Calu3 (cell line): ENCODE data around the gene LYPD4. TPM values are rescaled to one million over a fixed set of nuclear protein-coding genes. Genes with fewer than 3 reads are reported as not detected.

ENCODE experiments used
- BruUV-seq: library from RNA; stranded (reverse); fragments of 400-500 nt; replicated peaks from 2 replicates; lab custom pipeline; 2021; lab: Mats Ljungman, UMichigan
- CTCF ChIA-PET: fragments of 300-600 bp; sonication (Branson Sonifier 250); formaldehyde crosslinking; loops from one replicate; lab custom pipeline; 2022; ENCODE audit warnings: antibody characterized with exemption; lab: Charles Lee
- DNase-seq: peaks from one replicate; pipeline ENCODE4 v3.0.0; 2022
- H3K27ac Mint-ChIP-seq: one replicate; pipeline ENCODE4 v1.8.0; 2022; ENCODE audit warnings: mixed read lengths; ENCODE audit not compliant: unreplicated experiment
- H3K27me3 Mint-ChIP-seq: one replicate; pipeline ENCODE4 v1.8.0; 2022; ENCODE audit warnings: mixed read lengths; ENCODE audit not compliant: unreplicated experiment
- H3K36me3 Mint-ChIP-seq: one replicate; pipeline ENCODE4 v1.8.0; 2022; ENCODE audit warnings: mild to moderate bottlenecking, moderate library complexity, mixed read lengths; ENCODE audit not compliant: insufficient read depth, unreplicated experiment
- H3K4me1 Mint-ChIP-seq: one replicate; pipeline ENCODE4 v1.8.0; 2022; ENCODE audit warnings: mild to moderate bottlenecking, low read depth, mixed read lengths; ENCODE audit not compliant: unreplicated experiment
- H3K4me3 Mint-ChIP-seq: one replicate; pipeline ENCODE4 v1.8.0; 2022; ENCODE audit warnings: mild to moderate bottlenecking, low read depth, moderate library complexity, mixed read lengths; ENCODE audit not compliant: unreplicated experiment
- H3K9me3 Mint-ChIP-seq: one replicate; pipeline ENCODE4 v1.8.0; 2022; ENCODE audit warnings: low read depth, mixed read lengths; ENCODE audit not compliant: unreplicated experiment
- CTCF ChIP-seq: fragments of 200-600 bp; IDR thresholded peaks from one replicate; pipeline ENCODE4 v1.8.0; 2022; ENCODE audit warnings: antibody characterized with exemption; ENCODE audit not compliant: unreplicated experiment
- intact Hi-C: fragments of 100-400 bp; cut with micrococcal nuclease; formaldehyde crosslinking; loops from one replicate; pipeline ENCODE4 v1.10.0; 2022; ENCODE audit not compliant: unreplicated experiment
- total RNA-seq: library from RNA; stranded (reverse); gene quantifications from 2 replicates; pipeline ENCODE4 v1.2.3, GENCODE V29; 2022

LYPD4 gene
- total RNA-seq, 1 experiment from 2014 or later, result not detected

DNA sequence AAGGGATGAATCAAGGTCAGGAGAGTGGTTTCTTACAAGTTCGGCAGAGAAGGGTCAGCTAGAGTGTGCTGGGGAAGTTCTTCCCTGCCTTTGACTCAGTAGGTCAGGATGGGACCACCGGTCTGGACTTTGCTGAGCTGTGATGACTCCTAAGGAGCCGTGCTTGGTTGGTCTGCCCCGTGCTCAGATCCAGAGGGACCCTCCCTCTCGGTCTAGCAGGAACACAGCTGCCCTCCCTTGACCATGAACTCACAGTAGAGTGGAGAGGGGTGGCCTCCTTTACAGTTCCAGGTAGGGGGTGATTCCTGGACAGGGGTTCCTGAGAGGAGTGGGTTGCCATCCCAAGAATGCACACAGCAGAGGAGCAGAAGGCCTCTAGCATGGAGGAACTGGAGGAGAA, 19.9 kb upstream of the LYPD4 start:
- no peak overlapping the region for H3K4me3 Mint-ChIP-seq
- peaks cover 98% of the 10 kb centered on the region for H3K36me3 Mint-ChIP-seq
- no peak for TF ChIP-seq CTCF
- no peaks in the 10 kb centered on the region for H3K9me3 Mint-ChIP-seq
- H3K27me3 Mint-ChIP-seq, result no peaks in the 10 kb centered on the region
- intact Hi-C loops, result no loop called here
- no TSS peak for BruUV-seq
- DNase-seq, result no peak
- H3K4me1 Mint-ChIP-seq, result peaks cover 60% of the 10 kb centered on the region
- no peak overlapping the region for H3K27ac Mint-ChIP-seq
- CTCF ChIA-PET, result interaction anchor here (0.6 kb wide), 1 partner anchor 17 kb away, joined by 4 read pairs; no protein-coding TSS in a partner anchor

- Mint-ChIP-seq H3K9me3 (no peaks in the 10 kb centered on the region), H3K27me3 (no peaks in the 10 kb centered on the region), H3K36me3 (peaks cover 92% of the 10 kb centered on the region), H3K4me3 (no peak overlapping the region), H3K4me1 (peaks cover 52% of the 10 kb centered on the region), H3K27ac (peak overlapping the region; percentile 12)
- no TSS peak for BruUV-seq
- no peak for TF ChIP-seq CTCF
- intact Hi-C loops, result no loop called here
- no peak for DNase-seq
- CTCF ChIA-PET, result interaction anchor here (0.7 kb wide), 1 partner anchor 24 kb away, joined by 3 read pairs; no protein-coding TSS in a partner anchor
These were observed 18.9 kb upstream of the LYPD4 start for GRCh38 chr19:41863209-41863931.

- Mint-ChIP-seq H3K4me3 (peak overlapping the region; percentile 80), H3K36me3 (peaks cover 83% of the 10 kb centered on the region), H3K9me3 (no peaks in the 10 kb centered on the region), H3K27ac (no peak overlapping the region), H3K27me3 (no peaks in the 10 kb centered on the region), H3K4me1 (peaks cover 43% of the 10 kb centered on the region)
- no peak for TF ChIP-seq CTCF
- BruUV-seq, result no TSS peak
- intact Hi-C loops, result no loop called here
- CTCF ChIA-PET, result interaction anchor here (0.7 kb wide), 1 partner anchor 25 kb away, joined by 3 read pairs; no protein-coding TSS in a partner anchor
- no peak for DNase-seq
These were observed 18.0 kb upstream of the LYPD4 start for GRCh38 chr19:41862445-41862986.

GRCh38 chr19:41861846-41862245, 17.4 kb upstream of the LYPD4 start:
- Mint-ChIP-seq H3K9me3 (no peaks in the 10 kb centered on the region), H3K27me3 (no peaks in the 10 kb centered on the region), H3K27ac (peak overlapping the region; percentile 86), H3K4me1 (peaks cover 42% of the 10 kb centered on the region), H3K4me3 (peak overlapping the region; percentile 80), H3K36me3 (peaks cover 78% of the 10 kb centered on the region)
- intact Hi-C loops, result no loop called here
- no TSS peak for BruUV-seq
- DNase-seq, result no peak
- no peak for TF ChIP-seq CTCF
- CTCF ChIA-PET, result interaction anchor here (2.5 kb wide), 1 partner anchor 26 kb away, joined by 10 read pairs; no protein-coding TSS in a partner anchor
